PFSK-1 (cell line): ENCODE results near the gene TMEM270.

ENCODE experiments used
- POLR2AphosphoS5 ChIP-seq: IDR thresholded peaks from 2 replicates; pipeline ENCODE4 v1.6.1; 2012; ENCODE audit warnings: low read depth, mild to moderate bottlenecking, control low read depth, low read length, moderate library complexity
- TF ChIP-seq, protein P1 (sequence below), 2 experiments: IDR thresholded peaks; 2 replicates each; pipeline versions ENCODE4 v1.6.1 to v1.8.0; 2011 to 2012; ENCODE audit warnings: low read depth in 2 of 2, low read length in 2 of 2, control low read depth in 1 of 2, inconsistent platforms in 1 of 2, mild to moderate bottlenecking in 1 of 2, moderate library complexity in 1 of 2; ENCODE audit not compliant: insufficient read depth in 1 of 2

DNA sequence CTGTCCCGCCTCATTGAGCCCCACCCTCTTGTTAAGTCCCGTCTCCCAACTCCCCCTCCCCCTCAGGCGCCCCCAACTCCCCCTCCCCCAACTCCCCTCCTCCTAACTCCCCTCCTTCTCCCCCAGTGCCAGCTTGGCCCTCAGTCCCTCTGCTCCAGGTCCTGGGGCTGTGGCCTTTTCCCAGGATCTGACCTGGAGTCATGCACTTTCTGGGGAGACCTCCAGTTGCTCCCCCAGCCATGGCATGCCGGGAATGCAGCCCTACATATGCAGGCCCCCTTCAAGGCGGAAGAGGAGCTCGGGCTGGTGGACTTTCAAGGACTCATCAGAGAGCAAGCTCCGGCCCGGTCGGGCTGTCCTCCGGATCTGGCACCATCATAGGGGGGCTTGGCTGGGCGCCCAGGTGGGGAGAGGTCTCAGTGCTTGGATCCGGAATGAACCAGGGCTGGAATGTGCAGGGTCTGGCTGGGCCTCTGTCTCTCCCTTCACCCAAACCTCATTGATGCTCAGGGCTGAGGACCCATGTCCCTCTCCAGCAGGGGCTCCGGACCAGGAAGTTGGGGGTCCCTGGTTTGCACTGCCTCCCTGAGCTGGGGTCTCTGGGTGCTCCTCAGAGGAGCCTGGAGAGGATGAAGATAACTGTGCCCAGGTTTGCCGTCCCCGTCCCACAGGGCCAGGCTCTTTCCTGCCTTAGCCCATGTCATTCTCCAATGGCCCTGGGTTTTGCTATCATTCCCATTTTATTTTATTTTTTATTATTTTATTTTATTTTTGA, 41.1 kb downstream of the TMEM270 start:
- no peak for TF ChIP-seq POLR2AphosphoS5
- TF ChIP-seq, protein P1, sequence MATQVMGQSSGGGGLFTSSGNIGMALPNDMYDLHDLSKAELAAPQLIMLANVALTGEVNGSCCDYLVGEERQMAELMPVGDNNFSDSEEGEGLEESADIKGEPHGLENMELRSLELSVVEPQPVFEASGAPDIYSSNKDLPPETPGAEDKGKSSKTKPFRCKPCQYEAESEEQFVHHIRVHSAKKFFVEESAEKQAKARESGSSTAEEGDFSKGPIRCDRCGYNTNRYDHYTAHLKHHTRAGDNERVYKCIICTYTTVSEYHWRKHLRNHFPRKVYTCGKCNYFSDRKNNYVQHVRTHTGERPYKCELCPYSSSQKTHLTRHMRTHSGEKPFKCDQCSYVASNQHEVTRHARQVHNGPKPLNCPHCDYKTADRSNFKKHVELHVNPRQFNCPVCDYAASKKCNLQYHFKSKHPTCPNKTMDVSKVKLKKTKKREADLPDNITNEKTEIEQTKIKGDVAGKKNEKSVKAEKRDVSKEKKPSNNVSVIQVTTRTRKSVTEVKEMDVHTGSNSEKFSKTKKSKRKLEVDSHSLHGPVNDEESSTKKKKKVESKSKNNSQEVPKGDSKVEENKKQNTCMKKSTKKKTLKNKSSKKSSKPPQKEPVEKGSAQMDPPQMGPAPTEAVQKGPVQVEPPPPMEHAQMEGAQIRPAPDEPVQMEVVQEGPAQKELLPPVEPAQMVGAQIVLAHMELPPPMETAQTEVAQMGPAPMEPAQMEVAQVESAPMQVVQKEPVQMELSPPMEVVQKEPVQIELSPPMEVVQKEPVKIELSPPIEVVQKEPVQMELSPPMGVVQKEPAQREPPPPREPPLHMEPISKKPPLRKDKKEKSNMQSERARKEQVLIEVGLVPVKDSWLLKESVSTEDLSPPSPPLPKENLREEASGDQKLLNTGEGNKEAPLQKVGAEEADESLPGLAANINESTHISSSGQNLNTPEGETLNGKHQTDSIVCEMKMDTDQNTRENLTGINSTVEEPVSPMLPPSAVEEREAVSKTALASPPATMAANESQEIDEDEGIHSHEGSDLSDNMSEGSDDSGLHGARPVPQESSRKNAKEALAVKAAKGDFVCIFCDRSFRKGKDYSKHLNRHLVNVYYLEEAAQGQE (IDR thresholded peaks at IDR 0.05; ENCODE audit: insufficient read depth in 1 of 2, low read depth in 2 of 2, low read length in 2 of 2): no peak
